ENCODE measurements around the gene MUC15. TPM values are rescaled to one million over a fixed set of nuclear protein-coding genes. Genes with fewer than 3 reads are reported as not detected.

MUC15 gene
- total and polyA plus RNA-seq, 2 donors, result 0.66 to 5.8 TPM

Other genes starting within 250 kb of the MUC15 start
- gene ANO3, start 240.1 kb downstream of the MUC15 start, total RNA-seq, result 1.2 TPM
- gene ANO3, start 240.1 kb downstream of the MUC15 start, polyA plus RNA-seq, result 0.14 TPM
- 0.37 TPM for gene SLC5A12, start 149.8 kb upstream of the MUC15 start, total RNA-seq
- not detected for gene SLC5A12, start 149.8 kb upstream of the MUC15 start, polyA plus RNA-seq